Hematopoietic multipotent progenitor cell treated with erythropoietin and hydrocortisone succinate and interleukin-3 and kit ligand, for 8 days (in vitro differentiated cells): Measurements from ENCODE around the gene OR2C1.

ENCODE experiments used
- DNase-seq: peaks from one replicate; pipeline ENCODE4 v3.0.0-alpha.2; 2015

OR2C1 gene

GRCh38 chr16:3355589-3355988 lies at the start of gene OR2C1:
OR2C1 (plus strand) TSS chr16:3355889; CDS start chr16:3355941, 52 bp downstream.
- DNase-seq = no peak

GRCh38 chr16:3306078-3306477 lies 49.6 kb upstream of the OR2C1 start:
- DNase-seq = peak; percentile 16

- no peak for DNase-seq
Observed at GRCh38 chr16:3311496-3311895, 44.2 kb upstream of the OR2C1 start.

- DNase-seq = peak; percentile 26
Observed at GRCh38 chr16:3317315-3317999, 38.2 kb upstream of the OR2C1 start.

- no peak for DNase-seq
Observed at GRCh38 chr16:3321816-3322215, 33.9 kb upstream of the OR2C1 start.

GRCh38 chr16:3327514-3327913 lies 28.2 kb upstream of the OR2C1 start:
- no peak for DNase-seq

GRCh38 chr16:3328104-3328503 lies 27.6 kb upstream of the OR2C1 start:
- no peak for DNase-seq

GRCh38 chr16:3328643-3329042 lies 27.0 kb upstream of the OR2C1 start:
- no peak for DNase-seq

- no peak for DNase-seq
Observed at GRCh38 chr16:3346041-3346440, 9.6 kb upstream of the OR2C1 start.

- DNase-seq = no peak
Observed at GRCh38 chr16:3347586-3347985, 8.1 kb upstream of the OR2C1 start.

- peak; percentile 8 for DNase-seq
Observed at GRCh38 chr16:3348547-3349167, 7.0 kb upstream of the OR2C1 start.

GRCh38 chr16:3349175-3349574 lies 6.5 kb upstream of the OR2C1 start:
- no peak for DNase-seq

- DNase-seq = no peak
Observed at GRCh38 chr16:3356118-3356517, 429 bp downstream of the OR2C1 start.

- no peak for DNase-seq
Observed at GRCh38 chr16:3358871-3359270, 3.2 kb downstream of the OR2C1 start.

- DNase-seq = no peak
Observed at GRCh38 chr16:3362931-3363330, 7.2 kb downstream of the OR2C1 start.

GRCh38 chr16:3363793-3364192 lies 8.1 kb downstream of the OR2C1 start:
- peak; percentile 22 for DNase-seq

- DNase-seq = peak; percentile 95
Observed at GRCh38 chr16:3364774-3365427, 9.2 kb downstream of the OR2C1 start.

- DNase-seq = no peak
Observed at GRCh38 chr16:3369073-3369472, 13.4 kb downstream of the OR2C1 start.

- DNase-seq = no peak
Observed at GRCh38 chr16:3375680-3376079, 20.0 kb downstream of the OR2C1 start.

- no peak for DNase-seq
Observed at GRCh38 chr16:3377917-3378316, 22.2 kb downstream of the OR2C1 start.

GRCh38 chr16:3383045-3383448 lies 27.4 kb downstream of the OR2C1 start:
- DNase-seq = no peak

GRCh38 chr16:3388325-3388724 lies 32.6 kb downstream of the OR2C1 start:
- DNase-seq = peak; percentile 82

GRCh38 chr16:3389663-3390338 lies 34.1 kb downstream of the OR2C1 start:
- no peak for DNase-seq

GRCh38 chr16:3400446-3400778 lies 44.7 kb downstream of the OR2C1 start:
- DNase-seq = no peak
